ENCODE measurements around the gene MTR.

DNA sequence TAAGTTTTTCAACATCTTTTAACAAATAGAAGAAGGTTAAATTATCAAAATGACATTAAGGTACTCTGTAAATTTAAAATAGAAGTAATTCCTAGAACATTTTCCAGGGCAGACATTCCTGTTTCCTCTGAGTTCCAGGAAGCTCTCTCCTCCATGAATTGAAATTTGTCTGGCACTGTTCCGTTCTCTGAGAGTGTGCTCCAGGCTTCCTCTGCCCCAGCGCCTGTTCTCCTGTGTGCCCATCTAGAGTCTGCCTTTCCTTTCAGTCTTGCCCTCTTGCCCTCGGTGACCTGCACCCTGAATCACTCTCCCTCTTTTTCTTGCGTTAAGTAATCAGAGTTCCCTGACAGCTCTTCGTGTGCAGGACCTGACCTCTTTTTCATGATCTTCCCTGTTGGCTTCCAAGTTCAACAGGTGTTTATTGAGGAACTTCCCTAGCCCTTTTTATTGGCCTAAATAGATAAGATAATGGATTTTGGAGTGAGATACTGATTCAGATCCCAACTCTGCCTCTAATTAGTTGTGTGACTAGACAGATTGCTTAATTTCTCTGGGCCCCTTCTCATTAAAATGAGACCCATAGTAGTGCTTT, 77.1 kb downstream of the MTR start:
- TF ChIP-seq POLR2A (IDR thresholded peaks at IDR 0.05; ENCODE audit: low read depth, low read length), result no peak
- TF ChIP-seq TAF1 (IDR thresholded peaks at IDR 0.05; ENCODE audit: borderline replicate concordance, low read depth, low read length), result no peak
- no peak for TF ChIP-seq POLR2AphosphoS5 (IDR thresholded peaks at IDR 0.05; ENCODE audit: low read depth, low read length)

Data from GM12892 (cell line).